ENCODE results near the gene PHRF1.
"Not testable (repeated sequence)": the region's sequence is repeated elsewhere in the genome, so short reads cannot be mapped to it uniquely, and the experiment has no call there.

PHRF1 gene

DNA sequence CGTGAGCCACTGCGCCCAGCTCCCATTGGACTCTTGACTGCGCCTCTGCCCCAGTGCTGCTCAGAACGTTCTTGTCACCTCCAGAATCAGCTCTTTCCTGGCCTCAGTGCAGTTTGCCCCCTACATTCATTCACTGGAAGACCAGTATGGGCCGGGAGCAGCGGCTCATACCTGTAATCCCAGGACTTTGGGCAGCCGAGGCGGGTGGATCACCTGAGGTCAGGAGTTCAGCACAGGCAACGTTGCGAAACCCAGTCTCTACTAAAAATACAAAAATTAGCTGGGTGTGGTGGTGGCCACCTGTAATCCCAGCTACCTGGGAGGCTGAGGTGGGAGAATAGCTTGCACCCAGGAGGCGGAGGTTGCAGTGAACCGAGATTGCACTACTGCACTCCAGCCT, 78.2 kb downstream of the PHRF1 start:
- not testable (repeated sequence) for H3K9me3 ChIP-seq (ENCODE audit: insufficient read depth, low read depth, low read length); H3K4me1 ChIP-seq (ENCODE audit: insufficient read depth, low read length); H3K9ac ChIP-seq (ENCODE audit: low read depth, low read length); H3K4me3 ChIP-seq (ENCODE audit: low read length); H3K27me3 ChIP-seq (ENCODE audit: insufficient read depth, low read length); H3K27ac ChIP-seq (ENCODE audit: low read length)
- H3K36me3 ChIP-seq (ENCODE audit: insufficient read depth, low read depth, low read length), result peaks cover 13% of the 10 kb centered on the region; the same call in 1 of the 2 replicates

- Histone ChIP-seq H3K4me1 (ENCODE audit: insufficient read depth, low read length) (no peaks in the 10 kb centered on the region), H3K36me3 (ENCODE audit: insufficient read depth, low read depth, low read length) (peaks cover 16% of the 10 kb centered on the region; the same call in 1 of the 2 replicates), H3K27ac (ENCODE audit: low read length) (no peak overlapping the region), H3K9ac (ENCODE audit: low read depth, low read length) (no peak overlapping the region), H3K27me3 (ENCODE audit: insufficient read depth, low read length) (no peaks in the 10 kb centered on the region), H3K4me3 (ENCODE audit: low read length) (no peak overlapping the region), H3K9me3 (ENCODE audit: insufficient read depth, low read depth, low read length) (no peaks in the 10 kb centered on the region)
Observed at GRCh38 chr11:655036-655726, 78.9 kb downstream of the PHRF1 start.

- no peaks in the 10 kb centered on the region for H3K9me3 ChIP-seq (ENCODE audit: insufficient read depth, low read depth, low read length)
- H3K4me3 ChIP-seq (ENCODE audit: low read length), result no peak overlapping the region
- peaks cover 26% of the 10 kb centered on the region for H3K36me3 ChIP-seq (ENCODE audit: insufficient read depth, low read depth, low read length)
Observed at GRCh38 chr11:656426-656825, 80.2 kb downstream of the PHRF1 start.

GRCh38 chr11:656866-657265, 80.6 kb downstream of the PHRF1 start:
- H3K9me3 ChIP-seq (ENCODE audit: insufficient read depth, low read depth, low read length), result no peaks in the 10 kb centered on the region
- no peaks in the 10 kb centered on the region for H3K4me1 ChIP-seq (ENCODE audit: insufficient read depth, low read length)
- H3K27ac ChIP-seq (ENCODE audit: low read length), result no peak overlapping the region
- no peak overlapping the region for H3K9ac ChIP-seq (ENCODE audit: low read depth, low read length)
- H3K4me3 ChIP-seq (ENCODE audit: low read length), result no peak overlapping the region
- H3K36me3 ChIP-seq (ENCODE audit: insufficient read depth, low read depth, low read length), result peaks cover 30% of the 10 kb centered on the region
- no peaks in the 10 kb centered on the region for H3K27me3 ChIP-seq (ENCODE audit: insufficient read depth, low read length)

More at GRCh38 chr11:656426-656825, 80.2 kb downstream of the PHRF1 start:
- Histone ChIP-seq H3K9ac (ENCODE audit: low read depth, low read length) (no peak overlapping the region), H3K4me1 (ENCODE audit: insufficient read depth, low read length) (no peaks in the 10 kb centered on the region), H3K27me3 (ENCODE audit: insufficient read depth, low read length) (no peaks in the 10 kb centered on the region), H3K27ac (ENCODE audit: low read length) (no peak overlapping the region)

DNA sequence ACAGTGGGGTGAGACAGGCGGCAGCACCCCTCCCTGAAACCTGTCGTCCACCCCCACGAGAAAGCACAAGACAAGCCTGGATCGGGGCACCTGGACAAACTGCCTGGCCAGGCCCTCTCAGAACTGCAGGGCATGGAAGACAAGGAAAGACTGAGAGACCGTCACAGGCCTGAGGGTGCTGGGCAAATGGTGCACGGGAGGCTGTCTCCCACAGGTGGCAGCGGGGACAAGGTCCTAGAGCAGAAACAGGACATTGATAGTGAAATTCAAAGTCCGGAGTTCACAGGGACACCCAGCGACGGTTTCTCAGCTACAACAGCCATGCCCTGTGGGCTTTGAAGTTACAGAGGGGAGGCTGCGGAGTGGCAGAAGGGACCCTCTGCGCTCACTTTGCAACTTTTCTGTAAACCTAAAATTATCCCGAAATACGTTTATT, 81.4 kb downstream of the PHRF1 start:
- Histone ChIP-seq H3K27me3 (ENCODE audit: insufficient read depth, low read length) (no peaks in the 10 kb centered on the region), H3K27ac (ENCODE audit: low read length) (no peak overlapping the region), H3K4me3 (ENCODE audit: low read length) (no peak overlapping the region), H3K4me1 (ENCODE audit: insufficient read depth, low read length) (no peaks in the 10 kb centered on the region), H3K9ac (ENCODE audit: low read depth, low read length) (no peak overlapping the region), H3K9me3 (ENCODE audit: insufficient read depth, low read depth, low read length) (no peaks in the 10 kb centered on the region), H3K36me3 (ENCODE audit: insufficient read depth, low read depth, low read length) (peaks cover 30% of the 10 kb centered on the region)

GRCh38 chr11:659532-660085, 83.3 kb downstream of the PHRF1 start:
- Histone ChIP-seq H3K27me3 (ENCODE audit: insufficient read depth, low read length) (no peaks in the 10 kb centered on the region), H3K9ac (ENCODE audit: low read depth, low read length) (no peak overlapping the region), H3K4me1 (ENCODE audit: insufficient read depth, low read length) (no peaks in the 10 kb centered on the region), H3K4me3 (ENCODE audit: low read length) (no peak overlapping the region), H3K36me3 (ENCODE audit: insufficient read depth, low read depth, low read length) (peaks cover 39% of the 10 kb centered on the region), H3K27ac (ENCODE audit: low read length) (no peak overlapping the region), H3K9me3 (ENCODE audit: insufficient read depth, low read depth, low read length) (no peaks in the 10 kb centered on the region)

DNA sequence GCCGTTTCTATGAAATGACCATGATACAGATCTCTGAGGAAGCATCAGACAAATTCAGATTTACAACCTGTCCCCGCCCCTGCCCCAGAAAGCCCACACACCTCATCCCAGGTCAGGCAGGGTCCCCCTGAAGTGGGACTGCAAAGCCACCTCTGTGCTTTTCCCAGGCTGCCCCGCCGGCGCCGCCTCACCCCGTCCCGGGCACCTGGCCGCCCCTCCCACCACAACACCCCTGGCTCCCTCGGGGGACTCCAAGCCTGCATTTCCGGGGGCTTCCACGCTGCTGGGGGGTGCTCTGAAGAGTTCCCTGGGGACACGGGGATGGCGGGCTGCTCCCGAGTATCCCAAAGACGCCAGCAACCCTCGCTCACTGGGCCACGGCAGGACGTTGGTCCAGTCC, 84.0 kb downstream of the PHRF1 start:
- peaks cover 42% of the 10 kb centered on the region for H3K36me3 ChIP-seq (ENCODE audit: insufficient read depth, low read depth, low read length)
- H3K9me3 ChIP-seq (ENCODE audit: insufficient read depth, low read depth, low read length), result no peaks in the 10 kb centered on the region
- no peaks in the 10 kb centered on the region for H3K27me3 ChIP-seq (ENCODE audit: insufficient read depth, low read length)

GRCh38 chr11:660681-661444, 84.6 kb downstream of the PHRF1 start:
- Histone ChIP-seq H3K9ac (ENCODE audit: low read depth, low read length) (no peak overlapping the region), H3K4me1 (ENCODE audit: insufficient read depth, low read length) (no peaks in the 10 kb centered on the region), H3K4me3 (ENCODE audit: low read length) (no peak overlapping the region), H3K36me3 (ENCODE audit: insufficient read depth, low read depth, low read length) (peaks cover 48% of the 10 kb centered on the region), H3K9me3 (ENCODE audit: insufficient read depth, low read depth, low read length) (no peaks in the 10 kb centered on the region), H3K27ac (ENCODE audit: low read length) (no peak overlapping the region), H3K27me3 (ENCODE audit: insufficient read depth, low read length) (no peaks in the 10 kb centered on the region)

More for the DNA sequence above, 84.0 kb downstream of the PHRF1 start:
- H3K27ac ChIP-seq (ENCODE audit: low read length), result no peak overlapping the region
- no peak overlapping the region for H3K9ac ChIP-seq (ENCODE audit: low read depth, low read length)
- H3K4me1 ChIP-seq (ENCODE audit: insufficient read depth, low read length), result no peaks in the 10 kb centered on the region
- no peak overlapping the region for H3K4me3 ChIP-seq (ENCODE audit: low read length)

Data from iPS-20b (cell line).